Cardiac fibroblast (primary cell): ENCODE measurements around the gene USH1G.

Experiments used
- DNase-seq, 2 donors: peaks; one replicate each; pipeline versions ENCODE4 v3.0.0 to v3.0.0-alpha.2; 2010; ENCODE audit warnings: low read depth in 2 of 2
- H3K4me3 ChIP-seq, 2 donors: replicated peaks in 1 of 2; 1 replicate in 1 of 2; 2 replicates in 1 of 2; pipeline ENCODE4 v1.5.1; 2011; ENCODE audit warnings: low read depth in 2 of 2, low read length in 2 of 2, mild to moderate bottlenecking in 2 of 2, moderate library complexity in 1 of 2
- CTCF ChIP-seq: IDR thresholded peaks from one replicate; pipeline ENCODE4 v1.5.1; 2011; ENCODE audit warnings: low read depth, mild to moderate bottlenecking, low read length, inconsistent platforms

USH1G gene

GRCh38 chr17:74946641-74947040 is 23.6 kb upstream of the USH1G start:
- no peak for DNase-seq
- no peak for TF ChIP-seq CTCF
- H3K4me3 ChIP-seq = no peak overlapping the region

- TF ChIP-seq CTCF = no peak
- DNase-seq = no peak
- no peak overlapping the region for H3K4me3 ChIP-seq
These were observed 22.5 kb upstream of the USH1G start for GRCh38 chr17:74945543-74945942.

- no peak for TF ChIP-seq CTCF
- no peak for DNase-seq
- H3K4me3 ChIP-seq = no peak overlapping the region
These were observed 20.9 kb upstream of the USH1G start for GRCh38 chr17:74943808-74944522.

GRCh38 chr17:74941128-74941725 is 18.2 kb upstream of the USH1G start:
- no peak for TF ChIP-seq CTCF
- no peak for DNase-seq
- H3K4me3 ChIP-seq = no peak overlapping the region

GRCh38 chr17:74939534-74939933 is 16.5 kb upstream of the USH1G start:
- no peak overlapping the region for H3K4me3 ChIP-seq
- no peak for TF ChIP-seq CTCF
- no peak for DNase-seq

- no peak for DNase-seq
- TF ChIP-seq CTCF = no peak
- no peak overlapping the region for H3K4me3 ChIP-seq
These were observed 15.3 kb upstream of the USH1G start for GRCh38 chr17:74938194-74938950.
